ENCODE data around the gene JAK3. TPM values are rescaled to one million over a fixed set of nuclear protein-coding genes. Genes with fewer than 3 reads are reported as not detected.

The JAK3 gene
- total and polyA plus RNA-seq, 7 donors = 0.46 to 22.0 (median 1.4) TPM

- intact Hi-C loops (cut with DNase I) = no loop called here
- Histone ChIP-seq H3K27ac (peak overlapping the region in 1 of 4 donors; percentile 95), H3K4me1 (peaks cover 0 to 24% (median 21%) of the 10 kb centered on the region in 4 donors), H3K27me3 (no peaks in the 10 kb centered on the region), H3K4me3 (peak overlapping the region in 1 of 4 donors; percentile 97), H3K36me3 (peaks cover 24 to 49% (median 35%) of the 10 kb centered on the region in 4 donors), H3K9me3 (no peaks in the 10 kb centered on the region)
- DNase-seq = no peak
- 65 to 82% methylated on average over 23 of the region's 23 CpGs for WGBS, 2 donors
- TF ChIP-seq CTCF (IDR thresholded peaks at IDR 0.05) (no peak), POLR2A (IDR thresholded peaks at IDR 0.05) (no peak), POLR2AphosphoS5 (IDR thresholded peaks at IDR 0.05) (no peak), EP300 (IDR thresholded peaks at IDR 0.05) (no peak)
Observed at GRCh38 chr19:17861542-17862402, 14.0 kb upstream of the JAK3 start.

- H3K36me3 ChIP-seq = peaks cover 24 to 47% (median 35%) of the 10 kb centered on the region in 4 donors
- TF ChIP-seq POLR2A (IDR thresholded peaks at IDR 0.05) = no peak
- no peak for TF ChIP-seq EP300 (IDR thresholded peaks at IDR 0.05)
- no peak for TF ChIP-seq CTCF (IDR thresholded peaks at IDR 0.05)
Observed at GRCh38 chr19:17860993-17861360, 13.2 kb upstream of the JAK3 start.

GRCh38 chr19:17860331-17860992, 12.7 kb upstream of the JAK3 start:
- peak overlapping the region; percentile 67 to 97 (median 92) for H3K4me3 ChIP-seq
- peaks cover 24 to 42% (median 35%) of the 10 kb centered on the region in 4 donors for H3K36me3 ChIP-seq
- H3K27ac ChIP-seq = peak overlapping the region; percentile 87 to 95 (median 91)
- no peak for DNase-seq
- intact Hi-C loops (cut with DNase I) = no loop called here
- H3K9me3 ChIP-seq = no peaks in the 10 kb centered on the region
- H3K27me3 ChIP-seq = no peaks in the 10 kb centered on the region
- WGBS, 2 donors = 1% methylated on average over 22 of the region's 22 CpGs
- peaks cover 0 to 24% (median 21%) of the 10 kb centered on the region in 4 donors for H3K4me1 ChIP-seq
- TF ChIP-seq EP300 (IDR thresholded peaks at IDR 0.05) (no peak), POLR2A (IDR thresholded peaks at IDR 0.05) (no peak), CTCF (IDR thresholded peaks at IDR 0.05) (no peak), POLR2AphosphoS5 (IDR thresholded peaks at IDR 0.05) (no peak)

More at GRCh38 chr19:17860993-17861360, 13.2 kb upstream of the JAK3 start:
- WGBS, 2 donors = 31 to 42% methylated on average over 7 of the region's 7 CpGs
- DNase-seq = no peak
- Histone ChIP-seq H3K27ac (peak overlapping the region; percentile 87 to 95 (median 91)), H3K27me3 (no peaks in the 10 kb centered on the region), H3K4me3 (peak overlapping the region; percentile 67 to 97 (median 92)), H3K9me3 (no peaks in the 10 kb centered on the region), H3K4me1 (peaks cover 0 to 24% (median 21%) of the 10 kb centered on the region in 4 donors)
- intact Hi-C loops (cut with DNase I) = no loop called here

GRCh38 chr19:17859533-17860330, 11.9 kb upstream of the JAK3 start, which contains the start of gene RPL18A:
Gene RPL18A (plus strand): TSS chr19:17859910. CDS start chr19:17859957, 47 bp downstream.
- peaks cover 21 to 35% (median 31%) of the 10 kb centered on the region in 4 donors for H3K36me3 ChIP-seq
- H3K4me1 ChIP-seq = peaks cover 0 to 24% (median 21%) of the 10 kb centered on the region in 4 donors
- 0 to 1% methylated on average over 80 of the region's 80 CpGs for WGBS, 2 donors
- no peak for TF ChIP-seq EP300 (IDR thresholded peaks at IDR 0.05)
- TF ChIP-seq CTCF (IDR thresholded peaks at IDR 0.05) = peak in 3 of 4 experiments; percentile 68 to 74 (median 73)
- peak; percentile 93 for TF ChIP-seq POLR2A (IDR thresholded peaks at IDR 0.05)
- TF ChIP-seq POLR2AphosphoS5 (IDR thresholded peaks at IDR 0.05) = peak; percentile 98 to 99 (median 98)
- no peaks in the 10 kb centered on the region for H3K27me3 ChIP-seq
- H3K4me3 ChIP-seq = peak within 1 kb of the TSS; percentile 67 to 97 (median 92)
- peak within 1 kb of the TSS; percentile 87 to 95 (median 91) for H3K27ac ChIP-seq
- intact Hi-C loops (cut with DNase I) = loop anchor here (1.0 to 10.0 kb wide), 4 partner anchors 73 to 155 kb away; no protein-coding TSS in a partner anchor
- no peaks in the 10 kb centered on the region for H3K9me3 ChIP-seq
- peak; percentile 99 for DNase-seq
